Measurements from ENCODE around the gene NHSL2.
"Not testable (repeated sequence)": the region's sequence is repeated elsewhere in the genome, so short reads cannot be mapped to it uniquely, and the experiment has no call there.

NHSL2 gene

DNA sequence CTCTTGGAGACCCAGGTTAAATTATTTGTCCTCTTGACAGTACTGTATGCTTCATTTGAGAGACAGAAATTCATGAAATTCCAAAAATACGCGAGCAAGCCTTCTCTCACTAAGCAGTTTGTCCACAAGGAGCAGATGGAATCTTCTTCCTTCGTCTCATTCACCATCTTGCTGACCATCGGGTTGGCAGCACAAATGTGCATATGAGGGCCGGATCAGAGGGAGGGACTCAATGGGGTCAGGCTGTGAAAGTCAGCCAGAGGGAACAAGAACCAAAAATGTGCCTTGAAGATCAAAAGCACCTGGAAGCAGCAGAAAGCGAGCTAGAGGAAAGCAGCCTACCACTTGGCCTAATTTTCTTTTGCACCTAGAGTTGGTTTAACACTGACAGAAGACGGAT, 16.4 kb downstream of the NHSL2 start:
- DNase-seq = no peak

DNA sequence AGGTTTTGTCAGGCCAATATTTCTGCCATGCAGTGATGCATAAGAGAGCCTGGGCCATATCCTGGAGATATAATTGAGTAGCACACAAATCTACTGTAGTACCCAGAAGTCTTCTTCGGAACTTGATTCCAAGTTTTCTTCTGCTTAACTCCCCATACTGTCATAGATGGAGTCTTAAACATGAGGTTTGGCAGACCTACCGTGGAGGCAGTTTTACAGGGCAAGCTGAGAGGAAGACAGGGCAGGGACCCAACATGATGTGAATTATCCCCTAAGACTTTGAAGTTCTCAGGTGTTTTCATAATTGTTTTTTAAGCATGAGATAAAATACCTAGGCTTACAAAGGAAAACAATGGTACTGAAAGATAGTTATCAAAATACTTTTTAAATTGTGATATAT, 18.2 kb downstream of the NHSL2 start:
- no peak for DNase-seq

DNA sequence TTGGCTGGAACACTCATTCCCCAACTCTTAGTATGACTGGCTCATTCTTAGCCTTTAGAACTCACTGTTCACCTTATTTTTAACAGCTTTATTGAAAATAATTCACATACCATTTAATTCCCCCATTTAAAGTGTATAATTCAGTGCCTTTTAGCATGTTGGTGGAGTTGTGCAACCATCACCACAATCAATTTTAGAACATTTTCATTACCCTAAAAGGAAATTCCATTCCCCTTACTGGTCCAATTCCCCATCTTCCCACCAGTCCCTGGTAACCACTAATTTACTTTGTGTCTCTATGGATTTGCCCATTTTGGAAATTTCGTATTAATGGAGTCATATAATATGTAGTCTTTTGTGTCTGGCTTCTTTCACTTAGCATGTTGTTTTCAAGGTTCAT, 19.7 kb downstream of the NHSL2 start:
- DNase-seq = no peak

DNA sequence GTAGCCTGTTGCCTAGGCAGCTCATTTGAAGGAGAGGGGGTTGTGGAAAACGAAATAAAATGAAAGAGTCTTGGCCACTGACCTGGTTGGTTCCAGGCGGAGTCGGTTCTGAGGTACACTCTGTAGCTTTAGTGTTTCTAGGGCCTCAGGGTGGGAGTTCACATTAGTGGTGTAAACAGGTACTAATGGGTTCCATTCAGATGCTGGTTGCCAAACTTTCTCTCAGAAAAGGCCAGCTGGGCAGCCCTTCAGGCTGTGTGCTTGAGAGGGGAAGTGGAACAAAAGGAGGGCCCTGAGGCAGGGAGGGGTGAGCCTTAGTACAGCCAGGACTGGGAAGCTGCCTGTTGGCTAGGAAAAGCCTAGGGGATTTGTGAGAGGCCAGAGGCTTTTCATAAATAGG, 24.8 kb downstream of the NHSL2 start:
- no peak for DNase-seq

DNA sequence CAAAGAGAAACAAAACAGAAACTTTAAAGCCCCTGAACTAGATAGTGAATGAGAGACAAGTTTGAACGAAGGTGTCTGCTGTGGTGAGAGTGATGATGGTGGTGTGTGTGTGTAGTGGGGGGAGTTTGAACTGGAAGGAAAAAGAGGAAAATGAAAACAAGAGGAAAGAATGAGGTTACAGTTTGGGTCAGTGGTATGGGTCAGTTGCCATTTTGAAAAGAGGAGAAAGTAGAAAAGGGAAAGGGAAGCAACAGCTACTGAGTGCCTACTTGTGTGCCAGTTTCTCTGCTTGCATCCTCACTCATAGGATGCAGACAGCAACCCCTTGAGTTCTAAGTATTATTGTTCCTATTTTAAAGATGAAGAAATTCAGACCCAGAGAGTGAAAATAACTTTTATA, 26.0 kb downstream of the NHSL2 start:
- DNase-seq = no peak

DNA sequence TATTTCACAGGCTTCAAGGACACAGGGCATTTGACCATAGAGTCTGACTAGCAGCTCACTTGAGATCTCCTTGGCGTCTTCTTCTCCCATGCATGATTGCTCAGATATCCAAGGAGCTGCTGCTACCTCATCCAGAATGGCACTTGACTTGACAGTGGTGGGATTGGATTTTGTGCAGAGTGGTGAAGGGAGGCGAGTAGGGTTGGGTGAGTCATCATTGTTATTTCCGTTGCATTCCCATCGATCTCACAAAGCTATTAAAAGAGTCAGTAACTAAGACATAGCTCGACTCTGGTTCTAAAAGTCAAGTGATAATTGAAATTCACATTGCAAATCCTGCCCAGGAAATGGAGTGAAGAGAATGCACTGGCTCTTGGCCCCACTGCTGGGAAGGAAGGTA, 27.7 kb downstream of the NHSL2 start:
- DNase-seq = no peak

DNA sequence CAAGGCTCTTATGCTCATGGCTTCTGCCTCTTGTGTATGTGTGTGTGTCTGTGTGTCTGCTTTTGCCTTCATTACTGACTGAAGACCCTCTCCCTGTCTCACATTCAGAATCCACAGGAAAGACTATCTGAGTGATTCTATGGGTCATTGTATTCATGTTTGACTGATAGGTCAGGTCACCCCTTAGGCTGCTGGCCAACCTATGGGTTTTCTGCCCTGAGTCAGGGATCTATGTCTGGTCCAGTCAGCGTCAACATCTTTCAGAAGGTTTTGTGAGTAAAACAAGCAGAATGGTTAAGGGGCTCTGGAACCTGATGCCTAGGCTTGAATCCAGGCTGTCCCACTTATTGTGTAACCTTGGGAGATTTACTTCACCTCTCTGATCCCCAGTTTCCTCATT, 30.5 kb downstream of the NHSL2 start:
- DNase-seq = no peak

DNA sequence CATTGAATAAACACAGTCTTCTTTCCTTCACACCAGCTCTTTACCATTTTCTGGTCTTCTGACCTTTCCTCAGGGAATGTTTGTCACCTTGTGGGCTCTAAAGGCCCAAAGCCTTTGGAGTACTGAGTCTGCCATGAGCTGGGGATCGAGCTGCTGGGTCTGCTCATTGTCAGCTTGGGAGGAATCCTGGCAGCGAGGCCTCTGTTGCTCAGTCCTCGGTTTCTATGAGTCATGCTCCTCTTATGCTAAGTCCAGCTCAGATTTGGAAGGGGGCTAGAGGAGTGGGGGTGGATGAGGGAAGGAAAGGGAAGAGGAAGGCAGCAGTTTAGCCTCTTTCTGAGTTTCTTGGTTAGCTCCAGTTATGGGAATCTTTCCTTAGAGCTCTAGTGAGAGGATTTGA, 31.1 kb downstream of the NHSL2 start:
- no peak for DNase-seq

DNA sequence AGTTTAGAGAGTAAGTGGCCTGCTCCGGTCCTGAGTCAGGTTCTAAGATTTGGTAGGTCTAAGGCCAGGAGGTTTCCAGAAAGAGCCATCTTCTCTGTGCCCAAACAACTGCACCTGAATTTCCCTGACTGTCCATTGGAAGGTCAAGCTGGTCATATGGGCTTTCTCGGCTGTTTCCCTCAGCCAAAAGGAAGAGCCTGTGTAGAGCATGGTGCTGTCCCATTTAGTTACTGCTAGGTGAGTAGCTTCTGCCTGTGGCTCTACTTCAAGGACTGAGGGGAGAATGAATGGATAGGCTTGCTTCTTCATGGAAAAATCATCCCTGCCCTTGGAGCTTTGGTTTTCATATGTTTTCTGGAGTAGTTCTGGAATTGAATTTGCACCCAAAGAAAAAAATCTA, 33.7 kb downstream of the NHSL2 start:
- DNase-seq = no peak

DNA sequence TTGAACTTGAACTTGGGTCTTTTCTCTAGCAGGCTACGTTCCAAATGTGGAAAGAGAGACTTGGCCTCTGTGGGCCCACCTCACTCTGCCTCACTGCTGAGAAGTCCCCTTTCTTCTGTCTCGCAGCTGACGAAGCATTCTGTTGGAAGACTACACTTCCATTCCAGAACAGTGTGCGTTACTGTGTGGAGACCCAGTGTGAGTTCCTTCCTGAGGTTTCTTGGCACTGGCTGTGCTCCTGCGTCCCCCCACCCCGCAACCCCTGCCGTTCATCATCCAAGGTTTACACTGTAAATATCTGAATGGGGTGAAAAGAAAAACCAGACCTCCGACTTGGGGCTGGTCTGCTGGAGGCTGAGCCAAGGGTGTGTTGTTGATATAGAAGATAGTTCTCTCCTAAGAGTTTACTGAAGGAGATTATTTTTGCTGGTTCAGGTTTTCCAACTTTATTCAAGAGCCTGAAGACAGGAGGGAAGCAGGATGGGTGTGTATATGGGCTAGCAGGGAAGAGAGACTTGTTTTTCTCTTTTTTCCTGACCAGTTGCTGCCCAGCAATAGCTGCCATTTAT, 34.7 kb downstream of the NHSL2 start:
- DNase-seq = no peak

DNA sequence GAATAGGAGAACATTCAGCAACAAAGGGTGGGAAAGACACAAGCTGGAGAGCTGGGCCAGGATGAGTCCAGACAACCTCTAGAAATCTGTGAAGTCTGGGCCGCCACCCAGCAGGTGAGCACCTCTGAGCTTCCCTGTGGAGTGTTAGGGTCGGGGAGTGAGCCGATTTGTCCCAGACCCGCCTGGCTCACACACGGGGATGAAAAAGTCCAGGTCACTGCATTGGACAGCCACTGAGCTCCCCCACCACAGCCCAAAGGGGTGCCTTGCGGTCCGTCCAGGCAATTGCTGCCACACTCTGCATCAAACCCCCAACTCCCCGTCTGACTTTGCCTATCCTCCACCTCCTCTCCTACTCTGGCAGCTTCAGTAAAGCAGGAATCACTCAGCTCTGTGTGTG, 38.7 kb downstream of the NHSL2 start:
- DNase-seq = no peak

DNA sequence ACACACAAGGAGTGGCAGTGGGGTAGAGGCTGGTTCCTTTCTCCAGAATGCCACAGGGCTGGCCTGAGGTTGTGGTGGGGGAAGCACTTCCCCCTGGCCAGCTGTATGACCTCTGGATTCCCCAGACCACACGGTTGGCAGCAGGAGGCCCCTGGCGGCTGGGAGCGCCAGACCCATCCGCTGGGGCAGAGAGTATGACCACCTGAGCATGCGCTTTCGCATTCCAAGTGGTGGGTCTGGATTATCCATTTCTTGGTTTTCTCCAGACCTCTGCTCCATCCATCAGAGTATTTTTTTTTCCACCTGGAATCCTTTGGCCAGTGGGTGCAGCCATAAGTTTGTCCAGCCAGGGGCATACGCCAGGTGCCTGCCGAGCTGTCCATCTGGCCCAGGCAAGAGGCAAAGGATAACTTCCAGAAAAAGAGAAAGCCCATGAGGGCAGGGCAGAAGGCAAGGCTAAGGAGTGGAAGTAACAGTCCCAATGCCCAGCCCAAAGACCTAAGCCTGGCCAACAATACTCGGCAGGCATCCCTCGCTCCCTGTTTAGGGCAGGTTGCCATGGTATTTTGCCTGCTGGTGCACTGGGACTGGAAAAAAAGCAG, 39.3 kb downstream of the NHSL2 start:
- DNase-seq = no peak

DNA sequence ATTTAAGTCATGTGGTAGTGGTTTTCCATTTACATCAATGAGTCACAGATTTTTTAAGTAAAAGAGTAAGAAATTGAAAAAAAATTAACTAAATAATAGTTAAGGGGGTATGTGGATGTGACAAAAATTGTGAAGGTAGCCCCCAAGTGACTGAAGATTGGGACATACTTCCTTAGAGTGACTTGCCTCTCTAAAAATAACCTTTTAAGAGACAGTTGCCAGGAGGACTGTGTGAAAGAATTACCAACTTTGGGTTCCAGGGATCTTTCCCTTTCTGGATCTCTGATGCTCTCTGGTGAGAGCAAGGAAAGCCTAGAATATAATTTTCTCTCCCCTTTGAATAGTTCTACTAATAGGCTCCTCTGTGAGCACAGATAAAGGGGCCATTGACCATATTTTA, 42.7 kb downstream of the NHSL2 start:
- DNase-seq = no peak

DNA sequence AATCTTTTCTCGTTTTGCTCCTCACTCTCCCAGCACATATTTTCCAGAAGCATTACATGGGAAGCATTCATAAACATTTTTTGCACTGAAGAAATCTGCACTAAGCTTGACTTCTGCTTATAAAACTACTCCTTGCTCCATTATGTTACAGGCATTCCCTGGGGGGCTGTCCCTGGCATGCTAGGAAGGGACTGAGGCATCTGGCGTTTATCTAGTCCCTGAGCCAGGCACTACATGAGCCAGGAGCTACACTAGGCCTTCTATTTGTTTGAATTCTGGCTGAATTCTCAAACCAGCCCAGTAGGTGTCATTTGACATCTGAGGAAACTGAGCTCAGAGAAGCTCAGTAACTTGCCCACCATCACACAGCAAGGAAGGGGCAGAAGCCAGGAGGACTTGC, 43.3 kb downstream of the NHSL2 start:
- DNase-seq = no peak

DNA sequence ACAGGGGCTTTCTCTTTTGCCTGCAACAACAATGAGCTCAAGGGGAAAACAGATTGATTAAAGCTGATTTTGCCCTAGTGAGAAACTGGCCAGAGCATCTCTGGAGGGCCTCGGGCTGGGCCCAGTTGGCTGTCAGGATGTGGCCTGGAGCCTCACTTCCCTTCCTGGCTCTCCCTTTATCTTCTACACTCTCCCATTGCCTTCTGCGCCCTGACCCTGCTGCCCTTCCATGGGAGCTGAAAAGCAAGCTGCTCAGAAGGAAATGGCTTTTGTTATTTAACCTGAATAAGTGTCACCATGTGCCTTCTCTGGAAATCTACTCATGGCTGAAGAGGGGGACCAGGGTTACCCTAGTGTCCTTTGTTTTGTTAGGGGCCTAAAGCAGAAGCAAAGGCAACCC, 43.8 kb downstream of the NHSL2 start:
- no peak for DNase-seq

DNA sequence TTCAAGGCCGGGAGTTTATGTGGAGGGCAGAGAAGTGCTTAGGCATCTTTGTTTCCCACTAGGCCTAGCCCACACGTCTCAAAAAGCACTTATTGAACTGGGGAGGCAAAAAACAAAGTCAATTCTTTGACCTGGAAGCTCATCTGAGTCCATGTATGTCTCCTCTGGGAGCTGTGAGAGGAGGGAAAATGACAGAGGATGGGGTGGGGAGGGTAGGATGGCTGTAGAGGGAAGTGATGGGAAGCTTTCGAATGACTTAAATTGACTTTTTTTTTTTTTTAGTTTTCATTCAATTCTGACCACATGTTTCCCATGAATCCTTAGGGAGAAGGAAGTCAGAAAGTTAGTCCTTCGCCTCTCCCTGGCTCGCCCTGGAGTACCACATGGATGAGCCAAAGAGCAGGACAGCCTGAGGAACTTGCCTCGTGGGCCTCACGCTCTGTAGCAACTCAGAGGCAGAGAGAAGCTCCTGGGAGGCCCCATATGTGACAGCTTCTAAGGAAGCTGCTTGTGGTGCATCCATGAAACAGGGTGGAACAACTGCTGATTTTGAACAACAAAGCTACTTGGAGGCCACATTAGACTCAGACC, 45.0 kb downstream of the NHSL2 start:
- DNase-seq = no peak

DNA sequence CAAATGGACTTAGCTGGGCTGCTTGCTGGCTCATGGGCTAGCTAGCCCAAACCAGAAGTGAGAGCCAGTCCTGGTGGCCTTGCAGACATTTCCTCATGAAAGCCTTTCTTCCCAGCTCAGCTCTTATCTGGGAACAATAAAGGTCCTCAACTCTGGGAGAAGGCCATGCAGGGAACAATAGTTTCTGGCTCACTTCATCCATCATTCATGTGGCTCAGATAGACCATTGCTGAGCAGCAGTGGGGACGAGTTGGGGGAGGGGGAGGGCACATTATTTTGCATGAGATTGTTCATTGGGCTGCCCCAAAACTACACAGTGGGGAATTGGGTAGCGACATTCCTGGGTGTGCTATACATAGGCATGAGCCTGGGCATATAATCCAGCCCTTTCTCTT, 47.6 kb downstream of the NHSL2 start:
- DNase-seq = no peak

DNA sequence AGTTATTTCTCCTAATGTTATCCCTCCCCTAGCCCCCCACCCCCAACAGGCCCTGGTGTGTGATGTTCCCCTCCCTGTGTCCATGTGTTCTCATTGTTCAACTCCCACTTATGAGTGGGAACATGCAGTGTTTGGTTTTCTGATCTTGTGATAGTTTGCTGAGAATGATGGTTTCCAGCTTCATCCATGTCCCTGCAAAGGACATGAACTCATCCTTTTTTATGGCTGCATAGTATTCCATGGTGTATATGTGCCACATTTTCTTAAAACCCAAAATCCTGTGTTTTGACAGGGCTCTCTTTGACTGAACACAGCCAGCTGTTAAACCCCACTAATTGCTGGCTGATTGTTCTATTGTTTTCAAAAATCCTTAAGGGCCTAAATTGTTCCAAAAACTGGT, 53.5 kb downstream of the NHSL2 start:
- DNase-seq = not testable (repeated sequence)

DNA sequence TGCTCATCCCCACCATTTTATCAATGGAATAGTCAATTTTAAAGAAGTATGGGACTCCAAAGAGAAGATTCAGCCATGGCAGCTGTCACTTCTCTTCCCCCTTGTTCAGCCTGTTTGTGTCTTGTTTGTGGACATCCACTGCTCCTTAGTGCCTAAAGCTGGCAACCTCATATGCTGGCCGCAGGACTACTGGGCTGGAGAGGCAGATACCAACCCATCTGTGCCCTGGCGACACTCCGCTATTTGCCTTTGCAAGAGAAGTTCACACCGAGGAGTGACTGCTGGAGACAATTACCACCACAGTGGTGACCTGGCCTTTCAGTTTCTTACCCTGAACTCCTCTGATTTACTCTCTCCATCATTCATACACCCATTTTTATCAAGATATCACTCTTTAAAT, 64.3 kb downstream of the NHSL2 start:
- no peak for DNase-seq

DNA sequence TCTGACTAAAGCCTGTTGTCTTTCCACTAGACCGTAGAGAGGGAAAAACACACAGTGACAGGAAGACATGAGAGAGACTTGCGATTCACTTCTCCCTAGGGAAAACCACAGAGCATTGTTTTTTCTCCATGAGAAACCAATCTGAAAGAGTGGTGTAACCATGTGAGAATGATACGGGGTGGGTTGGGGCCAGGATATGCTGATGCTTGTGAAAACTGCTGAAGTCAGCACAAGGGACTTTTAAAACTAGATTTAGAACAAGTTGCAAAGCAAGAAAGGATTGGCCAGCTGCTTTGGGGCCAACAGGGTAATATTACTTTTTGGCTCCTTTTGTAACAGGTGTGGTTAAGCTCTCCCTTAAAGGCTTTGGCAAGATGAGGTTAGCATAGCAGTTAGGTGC, 66.1 kb downstream of the NHSL2 start:
- DNase-seq = no peak

DNA sequence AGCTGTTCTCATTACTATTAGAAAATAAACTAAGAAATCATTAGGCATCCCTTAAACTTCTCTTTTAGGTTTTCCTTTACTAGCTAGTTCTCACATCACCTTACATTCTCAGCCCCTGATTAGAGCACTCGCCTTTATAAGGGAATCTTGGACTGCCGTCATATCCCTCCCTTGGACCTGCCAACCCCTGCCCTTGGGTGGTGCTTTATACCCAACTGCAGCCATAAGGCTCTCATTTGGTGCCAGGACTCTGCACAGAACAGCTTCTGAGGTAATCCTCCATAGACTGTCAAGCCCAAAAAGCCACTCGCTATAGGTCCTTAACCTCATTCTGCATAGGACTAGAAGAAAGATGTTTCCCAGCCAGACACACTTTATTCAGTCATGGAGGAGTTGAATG, 67.5 kb downstream of the NHSL2 start:
- no peak for DNase-seq

DNA sequence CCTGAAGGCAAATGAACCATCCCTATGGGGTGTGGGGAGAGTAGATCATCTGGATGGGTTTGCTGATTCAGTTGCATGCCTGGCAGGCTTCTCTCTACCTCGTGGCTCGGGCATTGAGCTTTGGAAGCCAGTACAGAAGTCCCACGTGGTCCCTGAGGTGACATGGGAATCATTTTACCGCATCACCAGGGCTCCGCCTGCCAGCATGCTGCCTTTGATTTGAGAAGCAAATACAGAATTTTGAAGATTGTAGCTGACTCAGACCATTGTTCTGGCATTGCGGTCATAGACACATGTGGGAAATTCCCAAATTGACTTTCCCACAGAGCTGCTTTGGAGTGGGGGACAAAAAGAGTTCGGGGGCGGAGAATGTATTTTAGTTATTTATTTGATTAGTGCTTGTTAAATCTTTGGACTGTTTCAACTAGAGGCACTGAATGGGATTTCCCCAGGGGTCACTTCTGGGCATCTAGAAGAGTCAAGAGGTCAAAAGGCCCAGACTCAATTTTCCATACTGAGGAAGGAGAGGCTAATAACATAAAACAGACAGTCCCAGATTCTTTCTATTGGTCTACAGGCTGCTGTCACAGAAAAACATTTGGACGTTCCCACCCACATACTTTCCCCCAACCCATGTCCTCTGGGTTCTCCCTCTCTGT, 79.3 kb downstream of the NHSL2 start:
- no peak for DNase-seq

DNA sequence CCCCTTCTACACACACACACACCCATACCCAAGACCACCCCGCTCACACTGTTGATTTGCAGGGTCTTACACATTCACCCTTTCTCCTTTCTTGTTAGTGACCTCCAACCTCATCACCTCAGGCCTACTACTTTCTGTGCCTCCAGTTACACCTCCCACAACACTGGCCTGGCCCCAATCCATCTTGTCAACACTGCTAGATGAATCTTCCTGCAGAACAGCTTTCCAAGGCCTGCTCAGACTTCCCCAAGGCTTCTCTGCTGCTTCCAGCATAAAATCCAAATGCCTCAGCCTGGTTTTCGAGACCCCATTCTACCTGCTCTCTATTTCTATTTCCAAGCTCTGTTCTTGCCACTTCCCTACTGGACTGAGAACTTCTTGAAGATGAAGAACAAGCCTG, 79.9 kb downstream of the NHSL2 start:
- no peak for DNase-seq

DNA sequence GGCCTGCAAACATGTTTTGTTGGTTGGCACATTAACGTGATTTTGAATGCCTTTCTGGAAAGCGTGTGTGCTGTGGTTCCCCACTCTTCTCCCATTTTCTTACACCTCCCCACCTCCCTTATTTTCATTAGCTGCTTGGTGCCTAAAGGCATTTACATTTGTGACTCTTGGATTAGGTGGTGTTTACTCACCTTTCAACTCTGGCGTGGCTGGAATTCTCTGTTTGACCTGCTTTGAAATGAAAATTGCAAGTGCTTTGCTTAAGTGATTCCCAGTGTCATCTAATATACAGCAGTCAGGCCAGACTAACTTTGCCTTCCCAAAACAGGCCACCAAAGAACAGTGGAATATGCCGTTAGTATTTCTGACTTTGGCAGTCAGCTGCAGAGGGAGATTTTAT, 80.5 kb downstream of the NHSL2 start:
- no peak for DNase-seq

DNA sequence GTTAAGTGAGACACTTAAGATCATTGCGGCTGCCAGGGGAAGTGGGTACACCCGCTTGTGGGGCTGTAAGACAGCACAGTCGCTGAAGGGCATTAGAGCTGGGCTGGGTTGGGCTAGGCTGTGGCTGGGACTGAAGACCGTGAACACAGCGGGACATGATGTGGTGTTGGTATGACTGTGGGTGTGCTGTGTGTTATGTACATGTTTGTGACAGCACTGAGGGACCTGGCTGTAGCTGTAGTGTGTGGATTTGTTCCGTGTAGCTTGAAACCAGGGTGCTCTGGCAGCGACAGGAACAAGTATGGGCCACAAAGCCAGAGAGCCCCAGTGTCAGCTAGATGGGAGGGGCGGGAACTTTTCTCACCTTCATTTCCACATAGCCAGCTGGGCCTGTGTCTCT, 82.1 kb downstream of the NHSL2 start:
- DNase-seq = peak; percentile 26
